CD4-positive, alpha-beta T cell (primary cell): ENCODE measurements around the gene SCAF1. TPM values are rescaled to one million over a fixed set of nuclear protein-coding genes. Genes with fewer than 3 reads are reported as not detected.

Source experiments
- ATAC-seq: fragments of 200-7000 bp; cut with Tn5 transposase; one replicate; pipeline ENCODE4 v1.10.0; 2022; ENCODE audit warnings: mild to moderate bottlenecking; ENCODE audit not compliant: poor library complexity
- CTCF ChIA-PET: fragments of 350-600 bp; sonication (Branson Sonifier 250); formaldehyde crosslinking; loops from one replicate; lab custom pipeline; 2021; ENCODE audit warnings: antibody characterized with exemption, inconsistent platforms; lab: Charles Lee
- POLR2A ChIA-PET: fragments of 350-600 bp; sonication (Branson Sonifier 250); formaldehyde crosslinking; loops from one replicate; lab custom pipeline; 2021; ENCODE audit warnings: antibody characterized with exemption, inconsistent platforms; lab: Charles Lee
- DNase-seq, 14 experiments: peaks; one replicate each; pipeline ENCODE4 v3.0.0-alpha.2; 2013 to 2020; ENCODE audit warnings: mixed read lengths in 2 of 14
- H3K27ac ChIP-seq, 2 donors: one replicate each; pipeline versions ENCODE4 v1.5.1 to v1.7.0; 2013; ENCODE audit warnings: low read length in 2 of 2, low read depth in 1 of 2, mild to moderate bottlenecking in 1 of 2
- H3K27me3 ChIP-seq, 2 experiments: 1 replicate in 1 of 2; 2 replicates in 1 of 2; pipeline versions ENCODE4 v1.6.1 to v1.7.0; 2013; ENCODE audit warnings: low read length in 2 of 2, control low read depth in 1 of 2, mild to moderate bottlenecking in 1 of 2, moderate library complexity in 1 of 2; ENCODE audit not compliant: insufficient read depth in 2 of 2, control insufficient read depth in 1 of 2
- H3K36me3 ChIP-seq: one replicate; pipeline ENCODE4 v1.6.1; 2013; ENCODE audit warnings: low read length, control low read depth; ENCODE audit not compliant: insufficient read depth
- H3K4me1 ChIP-seq: one replicate; pipeline ENCODE4 v1.6.1; 2013; ENCODE audit warnings: low read length, control low read depth; ENCODE audit not compliant: insufficient read depth
- H3K4me3 ChIP-seq: one replicate; pipeline ENCODE4 v1.5.1; 2013; ENCODE audit warnings: mild to moderate bottlenecking, low read length, moderate library complexity
- H3K9me3 ChIP-seq, 2 experiments: 1 replicate in 1 of 2; 2 replicates in 1 of 2; pipeline versions ENCODE4 v1.6.1 to v1.7.0; 2013; ENCODE audit warnings: low read length in 2 of 2, mild to moderate bottlenecking in 2 of 2, control low read depth in 1 of 2, moderate library complexity in 1 of 2; ENCODE audit not compliant: control insufficient read depth in 1 of 2, insufficient read depth in 1 of 2
- H3K27ac Mint-ChIP-seq: one replicate; pipeline ENCODE4 v1.8.0; 2020; ENCODE audit warnings: mixed read lengths
- H3K27me3 Mint-ChIP-seq: one replicate; pipeline ENCODE4 v1.8.0; 2021; ENCODE audit warnings: mixed read lengths
- H3K36me3 Mint-ChIP-seq: one replicate; pipeline ENCODE4 v1.8.0; 2021; ENCODE audit warnings: low read depth, mixed read lengths
- H3K4me1 Mint-ChIP-seq: one replicate; pipeline ENCODE4 v1.8.0; 2021; ENCODE audit warnings: low read depth, mixed read lengths
- H3K4me3 Mint-ChIP-seq: one replicate; pipeline ENCODE4 v1.8.0; 2020; ENCODE audit warnings: mild to moderate bottlenecking, mixed read lengths
- H3K9me3 Mint-ChIP-seq: one replicate; pipeline ENCODE4 v1.8.0; 2020; ENCODE audit warnings: mixed read lengths
- CTCF ChIP-seq: fragments of 200-600 bp; IDR thresholded peaks from one replicate; pipeline ENCODE4 v1.8.0; 2022; ENCODE audit warnings: antibody characterized with exemption, mild to moderate bottlenecking
- intact Hi-C, 2 experiments: fragments of 100-400 bp; cut with DNase I in 1 of 2; cut with micrococcal nuclease in 1 of 2; formaldehyde crosslinking; loops; one replicate each; pipeline versions ENCODE4 v1.15.1 to v1.9.0; 2023 to 2025; cut with DNase I, micrococcal nuclease
- total RNA-seq, 174 experiments: library from RNA in 2 of 174; stranded (reverse) in 2 of 174; gene quantifications; one replicate each; pipeline ENCODE4 v1.2.3 and lab custom pipeline; 2021 to 2026

SCAF1 gene
- total RNA-seq, 2 experiments from 2014 or later, result 30.6 to 34.8 TPM

GRCh38 chr19:49651820-49652550 lies 10.0 kb downstream of the SCAF1 start:
- H3K27ac ChIP-seq, result no peak overlapping the region
- H3K27me3 ChIP-seq, result no peaks in the 10 kb centered on the region
- ChIA-PET CTCF (no interaction called here), POLR2A (no interaction called here)
- H3K4me3 ChIP-seq, result no peak overlapping the region
- TF ChIP-seq CTCF, result no peak
- H3K9me3 ChIP-seq, result no peaks in the 10 kb centered on the region
- H3K9me3 Mint-ChIP-seq, result no peaks in the 10 kb centered on the region
- intact Hi-C loops, result no loop called here
- ATAC-seq (no peak), DNase-seq (no peak)
- H3K36me3 ChIP-seq, result peaks cover 76% of the 10 kb centered on the region
- H3K4me1 ChIP-seq, result peaks cover 2% of the 10 kb centered on the region
- no peaks in the 10 kb centered on the region for H3K27me3 Mint-ChIP-seq
- peaks cover 64% of the 10 kb centered on the region for H3K36me3 Mint-ChIP-seq
- H3K27ac Mint-ChIP-seq, result no peak overlapping the region
- no peak overlapping the region for H3K4me3 Mint-ChIP-seq
- H3K4me1 Mint-ChIP-seq, result no peaks in the 10 kb centered on the region

- Mint-ChIP-seq H3K9me3 (no peaks in the 10 kb centered on the region), H3K4me1 (no peaks in the 10 kb centered on the region), H3K4me3 (no peak overlapping the region), H3K27me3 (no peaks in the 10 kb centered on the region), H3K36me3 (peaks cover 64% of the 10 kb centered on the region), H3K27ac (no peak overlapping the region)
- ATAC-seq (no peak), DNase-seq (no peak)
- H3K4me3 ChIP-seq, result no peak overlapping the region
- peaks cover 76% of the 10 kb centered on the region for H3K36me3 ChIP-seq
- peaks cover 2% of the 10 kb centered on the region for H3K4me1 ChIP-seq
- intact Hi-C loops, result no loop called here
- no peak for TF ChIP-seq CTCF
- no peaks in the 10 kb centered on the region for H3K9me3 ChIP-seq
- CTCF ChIA-PET, result no interaction called here
- no peak overlapping the region for H3K27ac ChIP-seq
- POLR2A ChIA-PET, result no interaction called here
- no peaks in the 10 kb centered on the region for H3K27me3 ChIP-seq
Observed at GRCh38 chr19:49652551-49653465, 10.8 kb downstream of the SCAF1 start.

GRCh38 chr19:49653466-49653806 lies 11.4 kb downstream of the SCAF1 start:
- no peaks in the 10 kb centered on the region for H3K27me3 Mint-ChIP-seq
- no peaks in the 10 kb centered on the region for H3K4me1 Mint-ChIP-seq
- CTCF ChIA-PET, result no interaction called here

More at GRCh38 chr19:49653466-49653806, 11.4 kb downstream of the SCAF1 start:
- POLR2A ChIA-PET, result no interaction called here
- Mint-ChIP-seq H3K9me3 (no peaks in the 10 kb centered on the region), H3K36me3 (peaks cover 65% of the 10 kb centered on the region), H3K4me3 (no peak overlapping the region), H3K27ac (no peak overlapping the region)
- ATAC-seq, result no peak
- Histone ChIP-seq H3K27me3 (no peaks in the 10 kb centered on the region), H3K4me3 (no peak overlapping the region), H3K9me3 (no peaks in the 10 kb centered on the region), H3K27ac (no peak overlapping the region), H3K4me1 (peaks cover 3% of the 10 kb centered on the region), H3K36me3 (peaks cover 79% of the 10 kb centered on the region)
- intact Hi-C loops, result no loop called here
- TF ChIP-seq CTCF, result no peak
- DNase-seq, result no peak
